GM23338 (cell line): ENCODE data around the gene SLC16A2. TPM values are rescaled to one million over a fixed set of nuclear protein-coding genes. Genes with fewer than 3 reads are reported as not detected.

Experiments used
- ATAC-seq: fragments of 200-7000 bp; cut with Tn5 transposase; 3 replicates; pipeline ENCODE4 v1.9.1; 2020
- DNase-seq: peaks from one replicate; pipeline ENCODE4 v3.0.0-alpha.2; 2015; ENCODE audit warnings: low spot score
- H2AFZ ChIP-seq: fragments of 200-600 bp; sonication (generic); 2 replicates; pipeline ENCODE4 v1.8.0; 2016; ENCODE audit warnings: antibody characterized with exemption, mild to moderate bottlenecking, moderate library complexity
- H3F3A ChIP-seq: fragments of 200-600 bp; sonication (generic); replicated peaks from 2 replicates; pipeline ENCODE4 v1.8.0; 2017; ENCODE audit warnings: antibody characterized with exemption, mixed run types, low read depth
- H3K27ac ChIP-seq: fragments of 200-600 bp; sonication (generic); 2 replicates; pipeline ENCODE4 v1.6.1; 2016; ENCODE audit warnings: low read depth
- H3K27me3 ChIP-seq: fragments of 200-600 bp; sonication (generic); 2 replicates; pipeline ENCODE4 v1.8.0; 2016; ENCODE audit warnings: mild to moderate bottlenecking, mixed run types, moderate library complexity; ENCODE audit not compliant: insufficient read depth
- H3K36me3 ChIP-seq: fragments of 200-600 bp; sonication (generic); 2 replicates; pipeline ENCODE4 v1.8.0; 2016; ENCODE audit warnings: mild to moderate bottlenecking; ENCODE audit not compliant: insufficient read depth
- H3K4me1 ChIP-seq: fragments of 200-600 bp; sonication (generic); 2 replicates; pipeline ENCODE4 v1.8.0; 2016; ENCODE audit warnings: mild to moderate bottlenecking, moderate library complexity; ENCODE audit not compliant: insufficient read depth
- H3K4me2 ChIP-seq: fragments of 200-600 bp; sonication (generic); 2 replicates; pipeline ENCODE4 v1.7.1; 2017; ENCODE audit warnings: mixed run types
- H3K4me3 ChIP-seq: fragments of 200-600 bp; sonication (generic); 2 replicates; pipeline ENCODE4 v1.6.1; 2016; ENCODE audit warnings: mixed run types
- H3K79me2 ChIP-seq: fragments of 200-600 bp; sonication (generic); replicated peaks from 2 replicates; pipeline ENCODE4 v1.8.0; 2017; ENCODE audit warnings: mild to moderate bottlenecking; ENCODE audit not compliant: insufficient read depth
- H3K9me2 ChIP-seq: fragments of 200-600 bp; sonication (generic); 2 replicates; pipeline ENCODE4 v1.8.0; 2017; ENCODE audit not compliant: insufficient read depth
- H4K20me1 ChIP-seq: fragments of 200-600 bp; sonication (generic); replicated peaks from 2 replicates; pipeline ENCODE4 v1.8.0; 2017; ENCODE audit warnings: mild to moderate bottlenecking; ENCODE audit not compliant: insufficient read depth
- H3K27ac Mint-ChIP-seq: 2 replicates; pipeline ENCODE4 v1.8.0; 2020; ENCODE audit warnings: inconsistent platforms, mild to moderate bottlenecking, moderate library complexity, mixed read lengths
- H3K27me3 Mint-ChIP-seq: 3 replicates; pipeline ENCODE4 v1.8.0; 2022; ENCODE audit warnings: low read depth, mild to moderate bottlenecking, moderate library complexity, mixed read lengths, inconsistent platforms; ENCODE audit not compliant: insufficient read depth, poor library complexity
- H3K36me3 Mint-ChIP-seq: 3 replicates; pipeline ENCODE4 v1.8.0; 2021; ENCODE audit warnings: low read depth, mild to moderate bottlenecking, inconsistent platforms, moderate library complexity, mixed read lengths
- H3K4me1 Mint-ChIP-seq: 3 replicates; pipeline ENCODE4 v1.8.0; 2020; ENCODE audit warnings: mild to moderate bottlenecking, inconsistent platforms, mixed read lengths
- H3K4me3 Mint-ChIP-seq: 3 replicates; pipeline ENCODE4 v1.8.0; 2021; ENCODE audit warnings: moderate library complexity, mild to moderate bottlenecking, inconsistent platforms, mixed read lengths
- H3K9me3 Mint-ChIP-seq: 3 replicates; pipeline ENCODE4 v1.8.0; 2020; ENCODE audit warnings: moderate library complexity, mild to moderate bottlenecking, inconsistent platforms, mixed read lengths
- CREB1 ChIP-seq: fragments of 250-450 bp; sonication (Bioruptor Pico); IDR thresholded peaks from 2 replicates; pipeline ENCODE4 v1.5.0; 2020; ENCODE audit warnings: low read depth, mild to moderate bottlenecking, moderate library complexity
- EZH2 ChIP-seq: fragments of 200-600 bp; sonication (generic); IDR thresholded peaks from one replicate; pipeline ENCODE4 v1.8.0; 2017; ENCODE audit warnings: antibody characterized with exemption, mild to moderate bottlenecking, low read depth; ENCODE audit not compliant: unreplicated experiment
- EZH2phosphoT487 ChIP-seq: fragments of 200-600 bp; sonication (generic); IDR thresholded peaks from one replicate; pipeline ENCODE4 v1.8.1; 2018; ENCODE audit warnings: antibody characterized with exemption; ENCODE audit not compliant: unreplicated experiment
- JUNB ChIP-seq: IDR thresholded peaks from one replicate; pipeline ENCODE4 v1.6.1; 2016; ENCODE audit warnings: antibody characterized with exemption; ENCODE audit not compliant: unreplicated experiment
- NANOG ChIP-seq: IDR thresholded peaks from 2 replicates; pipeline ENCODE4 v1.6.1; 2016; ENCODE audit warnings: antibody characterized with exemption, borderline replicate concordance
- POLR2AphosphoS5 ChIP-seq: IDR thresholded peaks from 2 replicates; pipeline ENCODE4 v1.6.1; 2016; ENCODE audit warnings: antibody characterized with exemption, low read depth
- STAT1 ChIP-seq: IDR thresholded peaks from one replicate; pipeline ENCODE4 v1.6.1; 2016; ENCODE audit warnings: antibody characterized with exemption; ENCODE audit not compliant: unreplicated experiment
- ZNF114 ChIP-seq: fragments of 250-450 bp; sonication (Bioruptor Pico); IDR thresholded peaks from 2 replicates; pipeline ENCODE4 v1.5.0; 2020; ENCODE audit warnings: mild to moderate bottlenecking, moderate library complexity
- ZNF331 ChIP-seq: fragments of 250-450 bp; sonication (Bioruptor Pico); IDR thresholded peaks from 2 replicates; pipeline ENCODE4 v1.5.0; 2020; ENCODE audit warnings: low read depth, mild to moderate bottlenecking, moderate library complexity
- polyA plus RNA-seq: library from polyadenylated mRNA; unstranded; fragments of >200 nt; fragmentation: Nextera tagmentation; extraction: Ambion mirVana; gene quantifications from 2 replicates; pipeline ENCODE4 v1.2.1, GENCODE V29; 2016
- total RNA-seq: library from RNA; depleted of rRNA; stranded (reverse); fragments of >200 nt; shearing (Covaris generic); gene quantifications from 2 replicates; pipeline ENCODE4 v1.2.3, GENCODE V29; 2014
- TF ChIP-seq, protein P1 (sequence below): IDR thresholded peaks from 2 replicates; pipeline ENCODE4 v1.6.1; 2016; ENCODE audit warnings: antibody characterized with exemption
- TF ChIP-seq, protein P2 (sequence below), 2 experiments: fragments of 200-600 bp in 1 of 2; sonication (generic) in 1 of 2; conservative IDR thresholded peaks; 2 replicates each; pipeline versions ENCODE4 v1.5.1 to v1.6.1; 2016 to 2017; ENCODE audit warnings: antibody characterized with exemption in 2 of 2, low read depth in 2 of 2, mild to moderate bottlenecking in 2 of 2, moderate library complexity in 1 of 2
- TF ChIP-seq, protein P3 (sequence below): fragments of 250-450 bp; sonication (Bioruptor Pico); IDR thresholded peaks from 2 replicates; pipeline ENCODE4 v1.5.0; 2020; ENCODE audit warnings: mild to moderate bottlenecking, moderate library complexity

The SLC16A2 gene
- total and polyA plus RNA-seq, 2 experiments from 2014 or later = 11.1 to 27.9 TPM

DNA sequence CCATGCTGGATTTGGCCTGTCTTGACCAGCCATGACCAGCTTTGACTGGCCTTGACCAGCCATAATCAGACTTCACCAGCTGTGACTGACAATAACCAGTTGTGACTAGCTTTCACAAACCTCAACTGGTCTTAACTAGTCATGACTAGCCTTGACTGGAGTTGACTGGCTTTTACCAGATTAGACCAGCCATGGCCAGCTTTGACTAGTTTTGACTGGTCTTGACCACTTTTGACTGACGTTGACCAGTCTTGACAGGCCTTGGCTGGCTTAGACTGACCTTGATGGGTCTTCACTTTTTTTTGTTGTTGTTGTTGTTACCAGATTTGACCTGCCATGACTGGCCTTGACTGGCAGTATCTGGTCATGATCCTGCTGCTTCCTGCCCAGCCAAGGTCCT lies 125.7 kb downstream of the SLC16A2 start (continued):
- TF ChIP-seq, protein P1, sequence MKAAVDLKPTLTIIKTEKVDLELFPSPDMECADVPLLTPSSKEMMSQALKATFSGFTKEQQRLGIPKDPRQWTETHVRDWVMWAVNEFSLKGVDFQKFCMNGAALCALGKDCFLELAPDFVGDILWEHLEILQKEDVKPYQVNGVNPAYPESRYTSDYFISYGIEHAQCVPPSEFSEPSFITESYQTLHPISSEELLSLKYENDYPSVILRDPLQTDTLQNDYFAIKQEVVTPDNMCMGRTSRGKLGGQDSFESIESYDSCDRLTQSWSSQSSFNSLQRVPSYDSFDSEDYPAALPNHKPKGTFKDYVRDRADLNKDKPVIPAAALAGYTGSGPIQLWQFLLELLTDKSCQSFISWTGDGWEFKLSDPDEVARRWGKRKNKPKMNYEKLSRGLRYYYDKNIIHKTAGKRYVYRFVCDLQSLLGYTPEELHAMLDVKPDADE = no peak
- TF ChIP-seq JUNB (no peak), ZNF114 (no peak), EZH2phosphoT487 (no peak)

DNA sequence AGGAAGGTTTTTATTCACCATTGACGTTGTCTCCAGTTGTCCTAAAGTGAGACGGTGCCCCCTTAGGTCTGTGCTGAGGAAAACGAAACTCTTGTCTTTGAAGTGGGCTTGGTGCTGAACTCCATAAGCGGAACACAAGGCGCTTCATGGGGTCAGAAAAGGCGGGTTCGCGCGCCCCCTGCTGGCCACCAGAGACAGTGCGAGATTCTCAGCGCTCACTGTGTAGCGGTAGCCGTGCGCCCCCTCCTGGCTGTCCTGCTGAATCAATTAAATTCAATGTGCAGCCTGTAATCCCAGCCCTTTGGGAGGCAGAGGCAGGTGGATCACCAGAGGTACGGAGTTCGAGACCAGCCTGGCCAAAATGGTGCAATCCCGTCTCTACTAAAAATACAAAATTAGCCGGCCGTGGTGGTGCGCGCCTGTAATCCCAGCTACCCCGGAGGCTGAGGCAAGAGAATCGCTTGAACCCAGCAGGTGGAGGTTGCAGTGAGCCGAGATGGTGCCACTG lies 129.1 kb downstream of the SLC16A2 start:
- no peak overlapping the region for H3K4me3 Mint-ChIP-seq
- peak; percentile 86 for ATAC-seq
- peaks cover 6% of the 10 kb centered on the region for H3K27me3 Mint-ChIP-seq
- H3K4me1 Mint-ChIP-seq = peaks cover 2% of the 10 kb centered on the region; the same call in 2 of the 3 replicates
- peaks cover 3% of the 10 kb centered on the region; the same call in 2 of the 3 replicates for H3K9me3 Mint-ChIP-seq
- H3K36me3 Mint-ChIP-seq = peaks cover 3% of the 10 kb centered on the region; the same call in 1 of the 3 replicates
- Histone ChIP-seq H3K79me2 (no peaks in the 10 kb centered on the region), H3K4me2 (no peak overlapping the region), H3K9me2 (0 out of 2 replicates have a peak, but pooled peaks cover 3% of the 10 kb centered on the region), H3K4me1 (no peaks in the 10 kb centered on the region; the same call in 1 of the 2 replicates), H3K27me3 (no peaks in the 10 kb centered on the region), H2AFZ (0 out of 2 replicates have a peak overlapping the region, but pooled peaks have one; percentile 74), H3K4me3 (no peak overlapping the region), H3K36me3 (no peaks in the 10 kb centered on the region), H3F3A (no peaks in the 10 kb centered on the region), H4K20me1 (no peaks in the 10 kb centered on the region), H3K27ac (no peak overlapping the region)
- H3K27ac Mint-ChIP-seq = no peak overlapping the region
- peak; percentile 79 for DNase-seq
- TF ChIP-seq EZH2 (no peak), POLR2AphosphoS5 (no peak), ZNF331 (CRISPR knock-in tag) (no peak), JUNB (no peak), STAT1 (no peak), ZNF114 (no peak), NANOG (no peak), CREB1 (CRISPR knock-in tag) (peak; percentile 21; the same call in 1 of the 2 replicates), EZH2phosphoT487 (no peak)
- TF ChIP-seq, protein P2, sequence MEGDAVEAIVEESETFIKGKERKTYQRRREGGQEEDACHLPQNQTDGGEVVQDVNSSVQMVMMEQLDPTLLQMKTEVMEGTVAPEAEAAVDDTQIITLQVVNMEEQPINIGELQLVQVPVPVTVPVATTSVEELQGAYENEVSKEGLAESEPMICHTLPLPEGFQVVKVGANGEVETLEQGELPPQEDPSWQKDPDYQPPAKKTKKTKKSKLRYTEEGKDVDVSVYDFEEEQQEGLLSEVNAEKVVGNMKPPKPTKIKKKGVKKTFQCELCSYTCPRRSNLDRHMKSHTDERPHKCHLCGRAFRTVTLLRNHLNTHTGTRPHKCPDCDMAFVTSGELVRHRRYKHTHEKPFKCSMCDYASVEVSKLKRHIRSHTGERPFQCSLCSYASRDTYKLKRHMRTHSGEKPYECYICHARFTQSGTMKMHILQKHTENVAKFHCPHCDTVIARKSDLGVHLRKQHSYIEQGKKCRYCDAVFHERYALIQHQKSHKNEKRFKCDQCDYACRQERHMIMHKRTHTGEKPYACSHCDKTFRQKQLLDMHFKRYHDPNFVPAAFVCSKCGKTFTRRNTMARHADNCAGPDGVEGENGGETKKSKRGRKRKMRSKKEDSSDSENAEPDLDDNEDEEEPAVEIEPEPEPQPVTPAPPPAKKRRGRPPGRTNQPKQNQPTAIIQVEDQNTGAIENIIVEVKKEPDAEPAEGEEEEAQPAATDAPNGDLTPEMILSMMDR (conservative IDR thresholded peaks at IDR 0.05; ENCODE audit: low read depth in 2 of 2) = peak; percentile 91 to 97
- TF ChIP-seq, protein P3, sequence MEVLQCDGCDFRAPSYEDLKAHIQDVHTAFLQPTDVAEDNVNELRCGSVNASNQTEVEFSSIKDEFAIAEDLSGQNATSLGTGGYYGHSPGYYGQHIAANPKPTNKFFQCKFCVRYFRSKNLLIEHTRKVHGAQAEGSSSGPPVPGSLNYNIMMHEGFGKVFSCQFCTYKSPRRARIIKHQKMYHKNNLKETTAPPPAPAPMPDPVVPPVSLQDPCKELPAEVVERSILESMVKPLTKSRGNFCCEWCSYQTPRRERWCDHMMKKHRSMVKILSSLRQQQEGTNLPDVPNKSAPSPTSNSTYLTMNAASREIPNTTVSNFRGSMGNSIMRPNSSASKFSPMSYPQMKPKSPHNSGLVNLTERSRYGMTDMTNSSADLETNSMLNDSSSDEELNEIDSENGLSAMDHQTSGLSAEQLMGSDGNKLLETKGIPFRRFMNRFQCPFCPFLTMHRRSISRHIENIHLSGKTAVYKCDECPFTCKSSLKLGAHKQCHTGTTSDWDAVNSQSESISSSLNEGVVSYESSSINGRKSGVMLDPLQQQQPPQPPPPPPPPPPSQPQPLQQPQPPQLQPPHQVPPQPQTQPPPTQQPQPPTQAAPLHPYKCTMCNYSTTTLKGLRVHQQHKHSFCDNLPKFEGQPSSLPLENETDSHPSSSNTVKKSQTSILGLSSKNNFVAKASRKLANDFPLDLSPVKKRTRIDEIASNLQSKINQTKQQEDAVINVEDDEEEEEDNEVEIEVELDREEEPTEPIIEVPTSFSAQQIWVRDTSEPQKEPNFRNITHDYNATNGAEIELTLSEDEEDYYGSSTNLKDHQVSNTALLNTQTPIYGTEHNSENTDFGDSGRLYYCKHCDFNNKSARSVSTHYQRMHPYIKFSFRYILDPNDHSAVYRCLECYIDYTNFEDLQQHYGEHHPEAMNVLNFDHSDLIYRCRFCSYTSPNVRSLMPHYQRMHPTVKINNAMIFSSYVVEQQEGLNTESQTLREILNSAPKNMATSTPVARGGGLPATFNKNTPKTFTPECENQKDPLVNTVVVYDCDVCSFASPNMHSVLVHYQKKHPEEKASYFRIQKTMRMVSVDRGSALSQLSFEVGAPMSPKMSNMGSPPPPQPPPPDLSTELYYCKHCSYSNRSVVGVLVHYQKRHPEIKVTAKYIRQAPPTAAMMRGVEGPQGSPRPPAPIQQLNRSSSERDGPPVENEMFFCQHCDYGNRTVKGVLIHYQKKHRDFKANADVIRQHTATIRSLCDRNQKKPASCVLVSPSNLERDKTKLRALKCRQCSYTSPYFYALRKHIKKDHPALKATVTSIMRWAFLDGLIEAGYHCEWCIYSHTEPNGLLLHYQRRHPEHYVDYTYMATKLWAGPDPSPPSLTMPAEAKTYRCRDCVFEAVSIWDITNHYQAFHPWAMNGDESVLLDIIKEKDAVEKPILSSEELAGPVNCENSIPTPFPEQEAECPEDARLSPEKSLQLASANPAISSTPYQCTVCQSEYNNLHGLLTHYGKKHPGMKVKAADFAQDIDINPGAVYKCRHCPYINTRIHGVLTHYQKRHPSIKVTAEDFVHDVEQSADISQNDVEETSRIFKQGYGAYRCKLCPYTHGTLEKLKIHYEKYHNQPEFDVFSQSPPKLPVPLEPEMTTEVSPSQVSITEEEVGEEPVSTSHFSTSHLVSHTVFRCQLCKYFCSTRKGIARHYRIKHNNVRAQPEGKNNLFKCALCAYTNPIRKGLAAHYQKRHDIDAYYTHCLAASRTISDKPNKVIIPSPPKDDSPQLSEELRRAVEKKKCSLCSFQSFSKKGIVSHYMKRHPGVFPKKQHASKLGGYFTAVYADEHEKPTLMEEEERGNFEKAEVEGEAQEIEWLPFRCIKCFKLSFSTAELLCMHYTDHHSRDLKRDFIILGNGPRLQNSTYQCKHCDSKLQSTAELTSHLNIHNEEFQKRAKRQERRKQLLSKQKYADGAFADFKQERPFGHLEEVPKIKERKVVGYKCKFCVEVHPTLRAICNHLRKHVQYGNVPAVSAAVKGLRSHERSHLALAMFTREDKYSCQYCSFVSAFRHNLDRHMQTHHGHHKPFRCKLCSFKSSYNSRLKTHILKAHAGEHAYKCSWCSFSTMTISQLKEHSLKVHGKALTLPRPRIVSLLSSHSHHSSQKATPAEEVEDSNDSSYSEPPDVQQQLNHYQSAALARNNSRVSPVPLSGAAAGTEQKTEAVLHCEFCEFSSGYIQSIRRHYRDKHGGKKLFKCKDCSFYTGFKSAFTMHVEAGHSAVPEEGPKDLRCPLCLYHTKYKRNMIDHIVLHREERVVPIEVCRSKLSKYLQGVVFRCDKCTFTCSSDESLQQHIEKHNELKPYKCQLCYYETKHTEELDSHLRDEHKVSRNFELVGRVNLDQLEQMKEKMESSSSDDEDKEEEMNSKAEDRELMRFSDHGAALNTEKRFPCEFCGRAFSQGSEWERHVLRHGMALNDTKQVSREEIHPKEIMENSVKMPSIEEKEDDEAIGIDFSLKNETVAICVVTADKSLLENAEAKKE (CRISPR knock-in tag) = no peak
- TF ChIP-seq, protein P1 = no peak
